ENCODE results near the gene ASIC3. TPM values are rescaled to one million over a fixed set of nuclear protein-coding genes. Genes with fewer than 3 reads are reported as not detected.

Gene ASIC3
- total RNA-seq: under 0.01 and 0.75 TPM in 2 replicates

GRCh38 chr7:151047976-151048815 is at the start of gene ASIC3:
Gene ASIC3, plus strand, starts transcription at chr7:151048531. Its CDS starts 355 bp downstream, at chr7:151048886.

GRCh38 chr7:151024435-151025056 is 23.8 kb upstream of the ASIC3 start, which contains the start of gene ATG9B:
Gene ATG9B, minus strand, starts transcription at chr7:151024494. Its CDS starts 71 bp downstream, at chr7:151024423.

GRCh38 chr7:151028131-151028947 is 20.0 kb upstream of the ASIC3 start, which contains the start of gene ABCB8:
Gene ABCB8, plus strand, starts transcription at chr7:151028450. Its CDS starts 66 bp downstream, at chr7:151028516.

GRCh38 chr7:151057506-151057988 is 9.2 kb downstream of the ASIC3 start, which contains the start of gene CDK5:
Gene CDK5, minus strand, starts transcription at chr7:151057897. Its CDS starts 49 bp downstream, at chr7:151057848.

GRCh38 chr7:151059367-151060112 is 11.2 kb downstream of the ASIC3 start, which contains the start of gene SLC4A2:
Gene SLC4A2, plus strand, starts transcription at chr7:151059589. Its CDS starts 2,399 bp downstream, at chr7:151061988.

GRCh38 chr7:151080522-151081169 is 32.3 kb downstream of the ASIC3 start, which contains the start of gene FASTK:
Gene FASTK, minus strand, starts transcription at chr7:151080809. Its CDS starts 43 bp downstream, at chr7:151080766.

GRCh38 chr7:151083071-151083823 is 34.9 kb downstream of the ASIC3 start, which contains the start of gene TMUB1:
Gene TMUB1, minus strand, starts transcription at chr7:151083493. Its CDS starts 930 bp downstream, at chr7:151082563.

GRCh38 chr7:151085691-151086620 is 37.6 kb downstream of the ASIC3 start, which contains the start of gene AGAP3:
Gene AGAP3, plus strand, starts transcription at chr7:151086475. Its CDS starts 267 bp downstream, at chr7:151086742.

Other genes starting within 250 kb of the ASIC3 start
- 0.12 TPM in 1 of 2 replicates, not detected in the other for gene TMEM176B, start 248.2 kb upstream of the ASIC3 start, total RNA-seq
- 0.22 TPM in 1 of 2 replicates, not detected in the other for gene TMEM176A, start 247.8 kb upstream of the ASIC3 start, total RNA-seq
- not detected in 2 replicates for gene AOC1, start 196.0 kb upstream of the ASIC3 start, total RNA-seq
- 4.4 and 5.2 TPM in 2 replicates for gene KCNH2, start 70.2 kb upstream of the ASIC3 start, total RNA-seq
- 3.3 and 3.7 TPM in 2 replicates for gene NOS3, start 57.5 kb upstream of the ASIC3 start, total RNA-seq
- gene ATG9B, start 24.0 kb upstream of the ASIC3 start, total RNA-seq: 0.11 and 0.12 TPM in 2 replicates
- gene ABCB8, start 20.1 kb upstream of the ASIC3 start, total RNA-seq: 43.1 and 50.1 TPM in 2 replicates
- 17.7 and 21.6 TPM in 2 replicates for gene CDK5, start 9.4 kb downstream of the ASIC3 start, total RNA-seq
- 74.8 and 89.6 TPM in 2 replicates for gene SLC4A2, start 11.1 kb downstream of the ASIC3 start, total RNA-seq
- gene FASTK, start 32.3 kb downstream of the ASIC3 start, total RNA-seq: 78.5 and 88.9 TPM in 2 replicates
- gene TMUB1, start 35.0 kb downstream of the ASIC3 start, total RNA-seq: 20.6 and 23.4 TPM in 2 replicates
- 41.9 and 48.9 TPM in 2 replicates for gene AGAP3, start 37.9 kb downstream of the ASIC3 start, total RNA-seq
- not detected in 2 replicates for gene GBX1, start 119.2 kb downstream of the ASIC3 start, total RNA-seq
- not detected in 2 replicates for gene ASB10, start 138.7 kb downstream of the ASIC3 start, total RNA-seq
- gene H2BK1, start 162.0 kb downstream of the ASIC3 start, total RNA-seq: not detected in 2 replicates
- gene ABCF2, start 178.7 kb downstream of the ASIC3 start, total RNA-seq: 57.7 and 84.9 TPM in 2 replicates
- 60.8 and 86.1 TPM in 2 replicates for gene CHPF2, start 184.0 kb downstream of the ASIC3 start, total RNA-seq
- gene SMARCD3, start 200.2 kb downstream of the ASIC3 start, total RNA-seq: 25.6 and 35.7 TPM in 2 replicates